Breast epithelium (tissue), 3 donors: ENCODE measurements around the gene TMEM169.

Source experiments
- CTCF ChIP-seq, 3 donors: fragments of 450-650 bp; IDR thresholded peaks; one replicate each; pipeline ENCODE4 v1.5.1; 2016 to 2017; ENCODE audit warnings: antibody characterized with exemption in 3 of 3, mild to moderate bottlenecking in 3 of 3, moderate library complexity in 3 of 3
- POLR2A ChIP-seq: fragments of 450-650 bp; IDR thresholded peaks from one replicate; pipeline ENCODE4 v1.6.1; 2016; ENCODE audit warnings: antibody characterized with exemption, mild to moderate bottlenecking, moderate library complexity
- POLR2AphosphoS5 ChIP-seq, 3 donors: sonication (generic); formaldehyde crosslinking; IDR thresholded peaks; one replicate each; pipeline ENCODE4 v1.6.1; 2017; ENCODE audit warnings: antibody characterized with exemption in 3 of 3

GRCh38 chr2:216130346-216130971 lies 48.7 kb downstream of the TMEM169 start:
- TF ChIP-seq POLR2A = no peak
- no peak for TF ChIP-seq CTCF (IDR thresholded peaks at IDR 0.05)
- no peak for TF ChIP-seq POLR2AphosphoS5 (IDR thresholded peaks at IDR 0.05)
